Spleen (tissue), 13 donors: Measurements from ENCODE around the gene PLA2G6. TPM values are rescaled to one million over a fixed set of nuclear protein-coding genes. Genes with fewer than 3 reads are reported as not detected.
A peak's percentile ranks its signal among the peaks of the same experiment; 100 is the strongest.

Experiments used
- DNase-seq: peaks from one replicate; pipeline ENCODE4 v3.0.0-alpha.2; 2020
- H3K27ac ChIP-seq, 8 donors: fragments of 200-600 bp; sonication (generic) in 7 of 8; 1 replicate in 4 of 8; 2 replicates in 4 of 8; pipeline versions ENCODE4 v1.5.0 to v1.8.0; 2016 to 2021; ENCODE audit warnings: inconsistent platforms in 4 of 8, mild to moderate bottlenecking in 4 of 8, moderate library complexity in 1 of 8
- H3K27me3 ChIP-seq, 7 donors: fragments of 200-600 bp; sonication (generic) in 6 of 7; replicated peaks in 1 of 7; 1 replicate in 4 of 7; 2 replicates in 3 of 7; pipeline versions ENCODE4 v1.5.0 to v1.8.0; 2016 to 2021; ENCODE audit warnings: inconsistent platforms in 3 of 7, mild to moderate bottlenecking in 1 of 7
- H3K36me3 ChIP-seq, 6 donors: fragments of 200-600 bp; sonication (generic) in 5 of 6; 1 replicate in 4 of 6; 2 replicates in 2 of 6; pipeline versions ENCODE4 v1.5.0 to v1.8.0; 2016 to 2021; ENCODE audit warnings: inconsistent platforms in 2 of 6
- H3K4me1 ChIP-seq, 6 donors: fragments of 200-600 bp; sonication (generic) in 5 of 6; 1 replicate in 3 of 6; 2 replicates in 3 of 6; pipeline versions ENCODE4 v1.5.0 to v1.8.0; 2016 to 2021; ENCODE audit warnings: inconsistent platforms in 3 of 6
- H3K4me3 ChIP-seq, 8 donors: fragments of 200-600 bp; sonication (generic) in 7 of 8; 1 replicate in 4 of 8; 2 replicates in 4 of 8; pipeline versions ENCODE4 v1.5.0 to v1.8.0; 2016 to 2021; ENCODE audit warnings: inconsistent platforms in 4 of 8, mild to moderate bottlenecking in 4 of 8, moderate library complexity in 2 of 8
- H3K9me3 ChIP-seq, 8 donors: fragments of 200-600 bp; sonication (generic) in 7 of 8; 1 replicate in 4 of 8; 2 replicates in 4 of 8; pipeline versions ENCODE4 v1.5.0 to v1.8.0; 2016 to 2021; ENCODE audit warnings: inconsistent platforms in 4 of 8
- POLR2A ChIP-seq, 3 donors: fragments of 450-650 bp; IDR thresholded peaks; one replicate each; pipeline ENCODE4 v1.5.1; 2017; ENCODE audit warnings: antibody characterized with exemption in 3 of 3, mild to moderate bottlenecking in 1 of 3
- POLR2AphosphoS5 ChIP-seq, 3 donors: sonication (generic); formaldehyde crosslinking; IDR thresholded peaks; one replicate each; pipeline ENCODE4 v1.5.1; 2017; ENCODE audit warnings: antibody characterized with exemption in 3 of 3
- WGBS, 5 donors: extraction: QIAGEN DNeasy Blood & Tissue Kit in 3 of 5; methylation state at CpG; one replicate each; pipeline versions ENCODE4 v1.1.5 to v1.1.7; 2013 to 2018; 5-methylcytosine and 5-hydroxymethylcytosine counted together
- intact Hi-C: fragments of 100-400 bp; cut with DNase I; formaldehyde crosslinking; loops from one replicate; pipeline ENCODE4 v1.15.0; 2023; ENCODE audit warnings: low total_unique reads
- long read RNA-seq, 2 donors: transcript quantifications; one replicate each; lab custom pipeline, GENCODE V29; 2026
- polyA plus RNA-seq, 3 donors: library from polyadenylated mRNA; stranded (reverse); fragments of 200-250 nt; gene quantifications; one replicate each; pipeline ENCODE4 v1.2.1, GENCODE V29; 2013
- total RNA-seq, 7 donors: library from RNA; depleted of rRNA in 3 of 7; stranded (reverse); fragments of >200 nt in 3 of 7; fragmentation: NEBNext Ultra II Directional in 4 of 7; extraction: Animal tissue kit (Norgen Biotek cat#: 25700) in 4 of 7; gene quantifications; one replicate each; pipeline versions ENCODE4 v1.1.0 to v1.2.1, GENCODE V29; 2016 to 2021
- TF ChIP-seq, protein P1 (sequence below), 11 experiments: fragments of 200-600 bp in 7 of 11; fragments of 450-650 bp in 4 of 11; sonication (generic) in 4 of 11; IDR thresholded peaks in 8 of 11; conservative IDR thresholded peaks in 3 of 11; 1 replicate in 7 of 11; 2 replicates in 4 of 11; pipeline versions ENCODE4 v1.4.0 to v1.8.0; 2016 to 2021; ENCODE audit warnings: antibody characterized with exemption in 11 of 11, inconsistent platforms in 4 of 11, mild to moderate bottlenecking in 1 of 11
- donor health status: healthy with polysubstance abuse.
- donor health status: DM: no; HTN: no; CAD: no; lungs with moderate emphysema.
- donor health status: DM: no; HTN: no; CAD: no.
- donor health status: Bipolar disorder and iron deficiency.
- donor health status: healthy.
- donor health status: DM: no; HTN: no; CAD: no.
- donor health status: DM: yes; HTN: yes; CAD: no.

The PLA2G6 gene, protein sequence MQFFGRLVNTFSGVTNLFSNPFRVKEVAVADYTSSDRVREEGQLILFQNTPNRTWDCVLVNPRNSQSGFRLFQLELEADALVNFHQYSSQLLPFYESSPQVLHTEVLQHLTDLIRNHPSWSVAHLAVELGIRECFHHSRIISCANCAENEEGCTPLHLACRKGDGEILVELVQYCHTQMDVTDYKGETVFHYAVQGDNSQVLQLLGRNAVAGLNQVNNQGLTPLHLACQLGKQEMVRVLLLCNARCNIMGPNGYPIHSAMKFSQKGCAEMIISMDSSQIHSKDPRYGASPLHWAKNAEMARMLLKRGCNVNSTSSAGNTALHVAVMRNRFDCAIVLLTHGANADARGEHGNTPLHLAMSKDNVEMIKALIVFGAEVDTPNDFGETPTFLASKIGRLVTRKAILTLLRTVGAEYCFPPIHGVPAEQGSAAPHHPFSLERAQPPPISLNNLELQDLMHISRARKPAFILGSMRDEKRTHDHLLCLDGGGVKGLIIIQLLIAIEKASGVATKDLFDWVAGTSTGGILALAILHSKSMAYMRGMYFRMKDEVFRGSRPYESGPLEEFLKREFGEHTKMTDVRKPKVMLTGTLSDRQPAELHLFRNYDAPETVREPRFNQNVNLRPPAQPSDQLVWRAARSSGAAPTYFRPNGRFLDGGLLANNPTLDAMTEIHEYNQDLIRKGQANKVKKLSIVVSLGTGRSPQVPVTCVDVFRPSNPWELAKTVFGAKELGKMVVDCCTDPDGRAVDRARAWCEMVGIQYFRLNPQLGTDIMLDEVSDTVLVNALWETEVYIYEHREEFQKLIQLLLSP
- total RNA-seq (10 to 100 TPM; 33.8 to 60.9 (median 56.4) TPM), polyA plus RNA-seq (10 to 100 TPM; 18.1 to 39.6 (median 27.0) TPM)
- long read RNA-seq, donor 1, result 0 reads
- long read RNA-seq, donor 2, result 0 reads

DNA sequence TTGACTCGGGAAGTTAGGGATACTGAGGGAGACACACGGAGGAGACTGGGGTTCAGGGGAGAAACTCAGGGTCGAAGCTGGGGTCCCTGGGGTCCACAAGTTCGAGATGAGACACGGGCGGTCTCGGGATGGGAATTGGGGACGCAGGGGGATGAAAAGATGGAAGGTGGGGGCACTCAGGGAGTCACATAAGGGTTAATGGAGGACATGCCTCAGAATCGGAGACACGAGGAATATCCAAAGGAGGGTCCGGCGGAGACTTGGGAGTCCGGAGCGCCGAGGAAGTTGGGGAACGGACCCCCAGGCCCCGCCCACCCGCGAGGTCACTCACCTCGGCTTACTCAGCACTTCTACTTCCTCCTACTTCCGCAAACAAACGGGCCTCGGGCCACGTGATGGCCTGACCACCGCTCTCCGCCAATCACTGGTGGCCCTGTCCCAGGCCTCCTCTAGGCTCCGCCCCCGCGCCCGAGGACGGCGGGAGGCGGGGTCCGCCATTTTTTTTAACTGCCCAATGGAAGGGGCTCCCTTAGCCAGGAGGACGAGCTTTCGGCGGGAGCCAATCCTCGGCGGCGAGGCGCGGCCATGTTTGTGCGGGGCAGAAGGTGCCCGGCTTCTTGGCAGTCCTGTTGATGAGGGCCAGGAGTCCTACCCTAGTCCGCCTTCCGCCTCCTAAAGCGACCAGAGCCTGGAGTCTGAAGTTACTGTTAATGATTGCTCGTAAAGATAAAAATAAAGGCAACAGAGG lies at the start of gene PLA2G6:
PLA2G6 (minus strand) TSS at position 378 of the 748 bp plus-strand sequence. CDS start 12,404 bp downstream, outside the sequence.
- intact Hi-C loops, result no loop called here

DNA sequence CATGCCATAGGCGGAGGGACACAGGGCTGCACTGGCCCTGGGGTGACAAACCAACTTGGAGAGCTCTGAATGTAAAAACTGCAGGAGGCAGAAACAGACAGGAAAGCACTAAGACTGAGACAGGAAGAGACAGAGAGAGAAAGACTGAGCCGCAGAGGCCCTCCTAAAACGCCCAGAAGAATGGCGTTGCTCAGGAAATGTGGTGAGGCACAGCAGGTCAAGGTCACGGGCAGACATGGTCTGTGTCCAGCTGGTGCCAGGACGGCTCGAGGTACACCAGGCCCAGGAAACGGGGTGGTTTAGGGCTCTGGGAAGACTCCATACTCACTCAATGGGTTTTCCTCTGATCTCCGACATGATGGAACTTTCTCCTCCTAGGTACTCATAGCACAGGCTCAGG lies 49.3 kb upstream of the PLA2G6 start:
- DNase-seq, result no peak
- H3K4me3 ChIP-seq, result no peak overlapping the region
- H3K9me3 ChIP-seq, result no peaks in the 10 kb centered on the region
- peaks cover 0 to 95% (median 35%) of the 10 kb centered on the region in 6 donors for H3K36me3 ChIP-seq
- intact Hi-C loops, result loop anchor here (10.0 kb wide), 1 partner anchor 166 kb away; no protein-coding TSS in a partner anchor
- TF ChIP-seq POLR2AphosphoS5 (IDR thresholded peaks at IDR 0.05) (peak in 1 of 3 donors; percentile 52), POLR2A (IDR thresholded peaks at IDR 0.05) (no peak)
- TF ChIP-seq, protein P1, sequence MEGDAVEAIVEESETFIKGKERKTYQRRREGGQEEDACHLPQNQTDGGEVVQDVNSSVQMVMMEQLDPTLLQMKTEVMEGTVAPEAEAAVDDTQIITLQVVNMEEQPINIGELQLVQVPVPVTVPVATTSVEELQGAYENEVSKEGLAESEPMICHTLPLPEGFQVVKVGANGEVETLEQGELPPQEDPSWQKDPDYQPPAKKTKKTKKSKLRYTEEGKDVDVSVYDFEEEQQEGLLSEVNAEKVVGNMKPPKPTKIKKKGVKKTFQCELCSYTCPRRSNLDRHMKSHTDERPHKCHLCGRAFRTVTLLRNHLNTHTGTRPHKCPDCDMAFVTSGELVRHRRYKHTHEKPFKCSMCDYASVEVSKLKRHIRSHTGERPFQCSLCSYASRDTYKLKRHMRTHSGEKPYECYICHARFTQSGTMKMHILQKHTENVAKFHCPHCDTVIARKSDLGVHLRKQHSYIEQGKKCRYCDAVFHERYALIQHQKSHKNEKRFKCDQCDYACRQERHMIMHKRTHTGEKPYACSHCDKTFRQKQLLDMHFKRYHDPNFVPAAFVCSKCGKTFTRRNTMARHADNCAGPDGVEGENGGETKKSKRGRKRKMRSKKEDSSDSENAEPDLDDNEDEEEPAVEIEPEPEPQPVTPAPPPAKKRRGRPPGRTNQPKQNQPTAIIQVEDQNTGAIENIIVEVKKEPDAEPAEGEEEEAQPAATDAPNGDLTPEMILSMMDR (IDR thresholded peaks at IDR 0.05 in 8 of 11, conservative IDR thresholded peaks at IDR 0.05 in 3 of 11), result no peak
- H3K4me1 ChIP-seq, result peaks cover 0 to 31% (median 20%) of the 10 kb centered on the region in 6 donors
- no peaks in the 10 kb centered on the region for H3K27me3 ChIP-seq
- peak overlapping the region in 7 of 8 donors; percentile 36 to 69 (median 56) for H3K27ac ChIP-seq
- WGBS, 5 donors, result 47 to 82% (median 65%) methylated on average over 9 of the region's 9 CpGs

More for the DNA sequence above, at the start of gene PLA2G6:
- no peaks in the 10 kb centered on the region for H3K27me3 ChIP-seq
- peak within 1 kb of the TSS; percentile 41 to 74 (median 56) for H3K4me3 ChIP-seq
- peaks cover 18 to 51% (median 30%) of the 10 kb centered on the region in 6 donors for H3K4me1 ChIP-seq
- TF ChIP-seq POLR2A (IDR thresholded peaks at IDR 0.05), result no peak
- TF ChIP-seq, protein P1 (IDR thresholded peaks at IDR 0.05 in 8 of 11, conservative IDR thresholded peaks at IDR 0.05 in 3 of 11), result peak in 1 of 11 experiments; percentile 7
- TF ChIP-seq POLR2AphosphoS5 (IDR thresholded peaks at IDR 0.05), result peak; percentile 82 to 90 (median 85)
- WGBS, 5 donors, result 0 to 1% (median 1%) methylated on average over 42 to 48 of the region's 48 CpGs
- H3K36me3 ChIP-seq, result no peaks in the 10 kb centered on the region
- H3K9me3 ChIP-seq, result no peaks in the 10 kb centered on the region
- H3K27ac ChIP-seq, result peak within 1 kb of the TSS; percentile 83 to 96 (median 90)
- DNase-seq, result peak; percentile 99

DNA sequence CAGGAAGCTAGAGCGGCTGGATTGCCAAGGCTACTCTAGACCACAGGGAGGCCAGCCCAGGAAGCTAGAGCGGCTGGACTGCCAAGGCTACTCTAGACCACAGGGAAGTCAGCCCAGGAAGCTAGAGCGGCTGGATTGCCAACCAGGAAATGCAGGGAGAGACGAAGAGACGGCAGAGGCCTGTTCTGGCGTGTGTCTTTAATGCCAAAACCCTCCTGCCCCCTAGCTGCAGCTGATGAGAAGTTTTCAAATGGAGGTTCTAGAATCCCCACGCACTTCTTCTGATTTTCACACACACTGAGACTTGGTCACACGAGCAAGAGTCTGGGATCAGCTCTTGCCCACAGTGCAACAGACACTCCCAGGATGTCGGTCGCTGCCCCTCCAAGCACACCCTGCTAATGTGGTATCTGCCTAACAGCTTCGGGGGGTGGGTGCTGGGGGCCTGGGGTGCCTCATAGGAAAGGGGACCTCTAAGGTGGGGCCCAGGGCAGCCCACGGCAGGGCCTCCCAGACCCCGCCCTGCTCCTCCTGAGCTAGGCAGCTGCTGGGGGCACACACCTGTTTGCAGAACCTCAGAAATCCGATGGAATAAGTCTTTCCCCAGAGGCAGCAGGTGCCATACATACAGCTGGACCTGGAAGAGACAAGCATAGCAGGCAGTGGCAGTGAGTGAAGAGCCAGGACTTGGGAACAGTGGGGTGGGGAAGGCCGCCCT lies 48.6 kb upstream of the PLA2G6 start:
- Histone ChIP-seq H3K4me3 (no peak overlapping the region), H3K27me3 (no peaks in the 10 kb centered on the region), H3K36me3 (peaks cover 0 to 95% (median 37%) of the 10 kb centered on the region in 6 donors), H3K4me1 (peaks cover 0 to 31% (median 20%) of the 10 kb centered on the region in 6 donors), H3K27ac (peak overlapping the region in 7 of 8 donors; percentile 36 to 69 (median 56)), H3K9me3 (no peaks in the 10 kb centered on the region)
- intact Hi-C loops, result loop anchor here (10.0 kb wide), 1 partner anchor 165 kb away; no protein-coding TSS in a partner anchor
- 51 to 76% (median 56%) methylated on average over 8 to 15 of the region's 15 CpGs for WGBS, 5 donors
- TF ChIP-seq, protein P1 (IDR thresholded peaks at IDR 0.05 in 8 of 11, conservative IDR thresholded peaks at IDR 0.05 in 3 of 11), result peak in 9 of 11 experiments; percentile 14 to 50 (median 41)
- TF ChIP-seq POLR2AphosphoS5 (IDR thresholded peaks at IDR 0.05), result no peak
- DNase-seq, result no peak
